NCI-H2171 treated with DMSO at 0.1 percent for 48 hours (cell line): ENCODE measurements around the gene LRRC4C.
"Not testable (repeated sequence)": the region's sequence is repeated elsewhere in the genome, so short reads cannot be mapped to it uniquely, and the experiment has no call there.

ENCODE experiments used
- DNase-seq: peaks from one replicate; lab custom pipeline; 2025; lab: John Stamatoyannopoulos, UW

The LRRC4C gene

GRCh38 chr11:41018224-41018623 lies 441.2 kb downstream of the LRRC4C start:
- no peak for DNase-seq

- no peak for DNase-seq
These were observed 448.9 kb downstream of the LRRC4C start for GRCh38 chr11:41010361-41011050.

- DNase-seq: no peak
These were observed 453.5 kb downstream of the LRRC4C start for GRCh38 chr11:41005986-41006385.

- no peak for DNase-seq
These were observed 455.8 kb downstream of the LRRC4C start for GRCh38 chr11:41003339-41004282.

- no peak for DNase-seq
These were observed 460.5 kb downstream of the LRRC4C start for GRCh38 chr11:40998920-40999319.

- DNase-seq: no peak
These were observed 471.5 kb downstream of the LRRC4C start for GRCh38 chr11:40987776-40988435.

DNA sequence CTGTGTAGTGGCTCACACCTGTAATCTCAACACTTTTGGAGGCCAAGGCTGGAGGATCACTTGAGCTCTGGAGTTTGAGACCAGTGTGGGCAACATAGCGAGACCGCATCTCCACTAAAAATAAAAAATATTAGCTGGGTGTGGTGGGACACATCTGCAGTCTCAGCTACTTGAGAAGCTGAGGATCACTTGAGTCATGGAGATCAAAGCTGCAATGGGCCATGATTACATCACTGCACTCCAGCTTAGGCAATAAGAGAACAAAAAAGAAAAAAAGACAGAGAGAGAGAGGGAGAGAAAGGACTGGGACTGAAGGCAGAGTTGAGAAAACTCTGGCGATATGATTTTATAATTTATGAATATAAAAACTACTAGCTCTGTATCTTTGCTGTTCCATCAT lies 473.1 kb downstream of the LRRC4C start:
- DNase-seq: no peak

DNA sequence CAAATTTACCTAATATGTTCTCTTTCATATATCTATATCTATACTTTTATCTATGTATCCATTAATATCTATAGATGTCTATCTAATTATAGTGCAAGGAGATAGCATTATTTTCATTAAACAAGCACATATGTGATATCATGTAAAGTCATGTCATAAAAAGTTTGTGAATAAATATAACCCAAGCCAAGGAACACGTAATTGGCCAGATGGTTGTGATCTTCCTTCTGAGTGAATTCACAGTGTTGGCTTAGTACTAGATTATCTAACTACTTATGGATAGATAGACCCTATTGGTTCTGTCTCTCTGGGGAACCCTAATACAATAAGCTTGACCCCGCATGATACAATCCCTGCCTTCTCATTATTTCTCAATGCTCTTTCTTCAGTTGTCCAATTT lies 484.4 kb downstream of the LRRC4C start:
- no peak for DNase-seq

GRCh38 chr11:40974186-40974795 lies 485.2 kb downstream of the LRRC4C start:
- no peak for DNase-seq

GRCh38 chr11:40958707-40959106 lies 500.7 kb downstream of the LRRC4C start:
- DNase-seq: no peak

DNA sequence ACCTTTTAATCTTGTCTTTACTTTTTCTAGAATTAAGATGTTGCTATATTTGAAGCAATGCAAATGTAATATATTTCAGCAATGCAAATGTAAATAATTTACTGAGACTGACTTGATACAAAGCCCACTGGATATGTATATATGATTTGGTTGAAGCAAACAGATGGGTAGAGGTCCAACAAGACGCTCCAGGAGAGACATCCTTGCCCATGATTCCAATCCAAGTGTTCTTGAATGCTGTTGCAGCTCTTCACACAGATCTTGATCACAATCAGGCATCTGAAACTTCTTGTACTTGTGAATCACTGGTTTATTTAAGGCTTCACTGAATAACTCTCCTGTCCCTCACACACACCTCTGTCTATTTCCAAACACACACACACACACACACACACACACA lies 507.0 kb downstream of the LRRC4C start:
- no peak for DNase-seq

DNA sequence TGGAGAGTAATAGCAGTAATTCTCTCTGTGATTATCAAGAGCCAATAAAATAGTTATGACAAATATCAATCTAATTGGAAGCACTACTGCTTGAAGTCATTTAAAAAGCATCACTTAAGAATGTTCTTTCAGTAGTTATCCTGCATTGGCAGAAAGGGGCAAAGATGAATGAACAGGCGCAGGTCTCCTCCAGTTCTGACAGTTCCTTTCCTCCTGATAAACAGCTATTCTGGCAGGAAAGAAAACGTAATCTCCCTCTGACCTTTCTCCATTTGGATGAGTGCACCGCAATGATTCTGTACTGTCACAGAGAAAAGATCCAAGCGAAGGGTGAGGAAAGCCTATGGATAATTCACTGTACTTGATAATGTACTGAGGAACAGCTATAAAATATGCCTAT lies 521.5 kb downstream of the LRRC4C start:
- DNase-seq: no peak

DNA sequence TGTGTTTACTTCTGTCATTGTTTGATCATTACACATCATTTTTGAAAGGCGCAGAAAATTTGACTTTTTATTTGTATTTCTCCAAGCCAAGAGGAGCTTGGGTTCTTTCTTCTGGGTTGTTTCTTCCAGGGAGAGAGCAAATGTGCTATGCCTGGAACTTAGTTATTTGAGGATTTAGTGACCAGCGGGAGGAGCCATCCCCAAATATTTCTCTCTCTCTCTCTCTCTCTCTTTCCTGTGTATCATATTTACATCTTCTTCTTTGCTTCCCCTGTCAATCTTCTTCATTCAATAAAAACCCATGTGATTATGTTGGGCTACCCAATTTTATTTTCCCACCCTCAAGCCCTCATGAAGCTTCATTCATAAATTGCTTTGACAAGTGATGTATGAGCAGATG lies 534.5 kb downstream of the LRRC4C start:
- no peak for DNase-seq

DNA sequence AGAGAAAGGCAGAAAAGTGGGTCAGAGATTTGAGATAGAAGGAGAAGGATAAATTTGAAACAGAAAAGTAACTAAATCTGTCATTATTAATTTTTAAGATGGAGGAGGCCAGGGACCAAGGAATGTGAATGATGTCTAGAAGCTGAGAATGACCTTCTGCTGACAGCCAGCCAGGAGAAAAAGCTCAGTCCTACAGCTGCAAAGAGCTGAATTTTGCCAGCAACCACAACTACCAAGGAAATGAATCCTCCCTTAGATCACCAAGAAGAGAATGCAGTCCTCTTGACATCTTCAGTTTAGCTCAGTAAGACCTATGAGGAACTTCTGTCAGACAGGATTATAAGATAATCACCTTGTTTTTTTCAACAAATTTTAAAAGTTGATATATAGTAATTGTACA lies 538.2 kb downstream of the LRRC4C start:
- no peak for DNase-seq

- DNase-seq: not testable (repeated sequence)
These were observed 548.7 kb downstream of the LRRC4C start for GRCh38 chr11:40910774-40911173.

GRCh38 chr11:40894501-40894900 lies 565.0 kb downstream of the LRRC4C start:
- DNase-seq: no peak

- DNase-seq: no peak
These were observed 574.0 kb downstream of the LRRC4C start for GRCh38 chr11:40885250-40885954.

DNA sequence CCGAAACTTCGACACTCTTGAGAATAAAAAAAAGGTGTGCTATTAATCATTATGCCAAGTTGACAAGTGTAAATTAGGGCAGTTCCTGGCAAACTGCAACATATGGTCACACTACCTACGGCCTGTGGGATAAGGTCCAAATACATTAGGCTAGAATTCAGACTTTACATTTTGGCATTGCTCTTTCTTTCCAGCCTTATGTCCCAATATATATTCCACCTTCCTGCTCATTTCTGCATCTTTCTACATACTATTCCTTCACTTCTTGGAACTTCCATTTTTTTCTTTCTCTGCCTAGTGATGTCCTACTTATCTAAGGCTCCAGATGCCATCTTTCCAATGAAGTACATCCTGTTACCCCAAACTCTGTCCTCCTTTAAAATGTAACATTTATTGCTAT lies 577.2 kb downstream of the LRRC4C start:
- DNase-seq: no peak

- no peak for DNase-seq
These were observed 579.5 kb downstream of the LRRC4C start for GRCh38 chr11:40879911-40880310.

GRCh38 chr11:40877981-40878380 lies 581.5 kb downstream of the LRRC4C start:
- no peak for DNase-seq

GRCh38 chr11:40877256-40877655 lies 582.2 kb downstream of the LRRC4C start:
- no peak for DNase-seq
